Panc1 (cell line): ENCODE data around the gene SETDB1.

Source experiments
- CTCF ChIP-seq: fragments of 450-650 bp; IDR thresholded peaks from 2 replicates; pipeline ENCODE4 v1.5.1; 2017; ENCODE audit warnings: mild to moderate bottlenecking
- POLR2AphosphoS5 ChIP-seq: IDR thresholded peaks from 2 replicates; pipeline ENCODE4 v1.6.1; 2012; ENCODE audit warnings: mild to moderate bottlenecking, low read depth, low read length, moderate library complexity
- TCF7L2 ChIP-seq: IDR thresholded peaks from 2 replicates; pipeline ENCODE4 v1.6.1; 2011; ENCODE audit warnings: mild to moderate bottlenecking, low read depth, low read length, inconsistent platforms
- TF ChIP-seq, protein P1 (sequence below), 2 experiments: IDR thresholded peaks; 2 replicates each; pipeline ENCODE4 v1.6.1; 2011 to 2012; ENCODE audit warnings: low read depth in 2 of 2, control low read depth in 1 of 2, low read length in 1 of 2, mild to moderate bottlenecking in 1 of 2, moderate library complexity in 1 of 2; ENCODE audit not compliant: insufficient read depth in 1 of 2

GRCh38 chr1:150968491-150968890 is 42.3 kb downstream of the SETDB1 start:
- TF ChIP-seq CTCF = no peak
- TF ChIP-seq TCF7L2 = no peak
- no peak for TF ChIP-seq POLR2AphosphoS5
- TF ChIP-seq, protein P1, sequence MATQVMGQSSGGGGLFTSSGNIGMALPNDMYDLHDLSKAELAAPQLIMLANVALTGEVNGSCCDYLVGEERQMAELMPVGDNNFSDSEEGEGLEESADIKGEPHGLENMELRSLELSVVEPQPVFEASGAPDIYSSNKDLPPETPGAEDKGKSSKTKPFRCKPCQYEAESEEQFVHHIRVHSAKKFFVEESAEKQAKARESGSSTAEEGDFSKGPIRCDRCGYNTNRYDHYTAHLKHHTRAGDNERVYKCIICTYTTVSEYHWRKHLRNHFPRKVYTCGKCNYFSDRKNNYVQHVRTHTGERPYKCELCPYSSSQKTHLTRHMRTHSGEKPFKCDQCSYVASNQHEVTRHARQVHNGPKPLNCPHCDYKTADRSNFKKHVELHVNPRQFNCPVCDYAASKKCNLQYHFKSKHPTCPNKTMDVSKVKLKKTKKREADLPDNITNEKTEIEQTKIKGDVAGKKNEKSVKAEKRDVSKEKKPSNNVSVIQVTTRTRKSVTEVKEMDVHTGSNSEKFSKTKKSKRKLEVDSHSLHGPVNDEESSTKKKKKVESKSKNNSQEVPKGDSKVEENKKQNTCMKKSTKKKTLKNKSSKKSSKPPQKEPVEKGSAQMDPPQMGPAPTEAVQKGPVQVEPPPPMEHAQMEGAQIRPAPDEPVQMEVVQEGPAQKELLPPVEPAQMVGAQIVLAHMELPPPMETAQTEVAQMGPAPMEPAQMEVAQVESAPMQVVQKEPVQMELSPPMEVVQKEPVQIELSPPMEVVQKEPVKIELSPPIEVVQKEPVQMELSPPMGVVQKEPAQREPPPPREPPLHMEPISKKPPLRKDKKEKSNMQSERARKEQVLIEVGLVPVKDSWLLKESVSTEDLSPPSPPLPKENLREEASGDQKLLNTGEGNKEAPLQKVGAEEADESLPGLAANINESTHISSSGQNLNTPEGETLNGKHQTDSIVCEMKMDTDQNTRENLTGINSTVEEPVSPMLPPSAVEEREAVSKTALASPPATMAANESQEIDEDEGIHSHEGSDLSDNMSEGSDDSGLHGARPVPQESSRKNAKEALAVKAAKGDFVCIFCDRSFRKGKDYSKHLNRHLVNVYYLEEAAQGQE (IDR thresholded peaks at IDR 0.05; ENCODE audit: insufficient read depth in 1 of 2, low read depth in 2 of 2, low read length in 1 of 2) = no peak
